HFFc6 (cell line): Measurements from ENCODE around the gene RBM10. TPM values are rescaled to one million over a fixed set of nuclear protein-coding genes. Genes with fewer than 3 reads are reported as not detected.

Source experiments
- DNase-seq: peaks from one replicate; pipeline ENCODE4 v3.0.0-alpha.2; 2018
- H3K27ac Mint-ChIP-seq: 2 replicates; pipeline ENCODE4 v1.8.0; 2020; ENCODE audit warnings: mild to moderate bottlenecking, mixed read lengths
- H3K27me3 Mint-ChIP-seq: 2 replicates; pipeline ENCODE4 v1.8.0; 2021; ENCODE audit warnings: mild to moderate bottlenecking, moderate library complexity, mixed read lengths; ENCODE audit not compliant: insufficient read depth
- H3K36me3 Mint-ChIP-seq: 2 replicates; pipeline ENCODE4 v1.8.0; 2021; ENCODE audit warnings: low read depth, mixed read lengths
- H3K4me1 Mint-ChIP-seq: 2 replicates; pipeline ENCODE4 v1.8.0; 2020; ENCODE audit warnings: low read depth, mixed read lengths
- H3K4me3 Mint-ChIP-seq: 2 replicates; pipeline ENCODE4 v1.8.0; 2020; ENCODE audit warnings: mild to moderate bottlenecking, moderate library complexity, mixed read lengths
- H3K9me3 Mint-ChIP-seq: 2 replicates; pipeline ENCODE4 v1.8.0; 2020; ENCODE audit warnings: mild to moderate bottlenecking, mixed read lengths
- CTCF ChIP-seq: fragments of 200-600 bp; sonication (generic); IDR thresholded peaks from 2 replicates; pipeline ENCODE4 v1.5.0; 2021; ENCODE audit warnings: antibody characterized with exemption, mild to moderate bottlenecking
- total RNA-seq, 6 experiments: library from RNA; stranded (reverse); fragmentation: NEBNext Ultra II Directional; extraction: Animal tissue kit (Norgen Biotek cat#: 25700); gene quantifications; 2 replicates in 1 of 6; 3 replicates in 5 of 6; pipeline ENCODE4 v1.2.3, GENCODE V29; 2021

RBM10 gene
- total RNA-seq, 6 experiments from 2014 or later: 38.8 to 44.3 (median 41.7) TPM

GRCh38 chrX:47229427-47229826 lies 84.4 kb downstream of the RBM10 start:
- H3K4me1 Mint-ChIP-seq: no peaks in the 10 kb centered on the region
- TF ChIP-seq CTCF: no peak
- no peak overlapping the region for H3K4me3 Mint-ChIP-seq
- no peak for DNase-seq
- peaks cover 6% of the 10 kb centered on the region; the same call in 1 of the 2 replicates for H3K27me3 Mint-ChIP-seq
- no peaks in the 10 kb centered on the region for H3K9me3 Mint-ChIP-seq
- H3K27ac Mint-ChIP-seq: no peak overlapping the region
- H3K36me3 Mint-ChIP-seq: peaks cover 5% of the 10 kb centered on the region

GRCh38 chrX:47230136-47230868 lies 85.3 kb downstream of the RBM10 start:
- Mint-ChIP-seq H3K27ac (peak overlapping the region; percentile 61; the same call in 1 of the 2 replicates), H3K4me3 (peak overlapping the region; percentile 20; the same call in 1 of the 2 replicates)

GRCh38 chrX:47231167-47231566 lies 86.1 kb downstream of the RBM10 start:
- H3K9me3 Mint-ChIP-seq: no peaks in the 10 kb centered on the region; the same call in 1 of the 2 replicates
- peaks cover 13% of the 10 kb centered on the region for H3K36me3 Mint-ChIP-seq
- peaks cover 12% of the 10 kb centered on the region for H3K4me1 Mint-ChIP-seq
- peaks cover 6% of the 10 kb centered on the region; the same call in 1 of the 2 replicates for H3K27me3 Mint-ChIP-seq
- TF ChIP-seq CTCF: no peak
- no peak for DNase-seq
- no peak overlapping the region for H3K4me3 Mint-ChIP-seq
- peak overlapping the region; percentile 54; the same call in 1 of the 2 replicates for H3K27ac Mint-ChIP-seq

More at GRCh38 chrX:47230136-47230868, 85.3 kb downstream of the RBM10 start:
- Mint-ChIP-seq H3K27me3 (peaks cover 6% of the 10 kb centered on the region; the same call in 1 of the 2 replicates), H3K36me3 (peaks cover 7% of the 10 kb centered on the region), H3K4me1 (peaks cover 4% of the 10 kb centered on the region), H3K9me3 (no peaks in the 10 kb centered on the region; the same call in 1 of the 2 replicates)
- no peak for DNase-seq
- no peak for TF ChIP-seq CTCF

GRCh38 chrX:47232197-47232802 lies 87.3 kb downstream of the RBM10 start:
- Mint-ChIP-seq H3K4me1 (peaks cover 12% of the 10 kb centered on the region), H3K36me3 (peaks cover 13% of the 10 kb centered on the region), H3K4me3 (peak overlapping the region; percentile 90), H3K27me3 (peaks cover 6% of the 10 kb centered on the region; the same call in 1 of the 2 replicates), H3K27ac (peak overlapping the region; percentile 98), H3K9me3 (no peaks in the 10 kb centered on the region; the same call in 1 of the 2 replicates)
- no peak for DNase-seq
- TF ChIP-seq CTCF: no peak

GRCh38 chrX:47232803-47233332 lies 87.8 kb downstream of the RBM10 start, which contains the start of gene USP11:
Gene USP11 (plus strand): TSS chrX:47233009. CDS start chrX:47233044, 35 bp downstream.
- TF ChIP-seq CTCF: no peak
- H3K9me3 Mint-ChIP-seq: no peaks in the 10 kb centered on the region; the same call in 1 of the 2 replicates
- peak within 1 kb of the TSS; percentile 90 for H3K4me3 Mint-ChIP-seq
- peaks cover 12% of the 10 kb centered on the region for H3K4me1 Mint-ChIP-seq
- H3K27ac Mint-ChIP-seq: peak within 1 kb of the TSS; percentile 98
- peaks cover 13% of the 10 kb centered on the region for H3K36me3 Mint-ChIP-seq
- DNase-seq: peak; percentile 15
- peaks cover 6% of the 10 kb centered on the region; the same call in 1 of the 2 replicates for H3K27me3 Mint-ChIP-seq
